ENCODE data around the gene PKP1.

DNA sequence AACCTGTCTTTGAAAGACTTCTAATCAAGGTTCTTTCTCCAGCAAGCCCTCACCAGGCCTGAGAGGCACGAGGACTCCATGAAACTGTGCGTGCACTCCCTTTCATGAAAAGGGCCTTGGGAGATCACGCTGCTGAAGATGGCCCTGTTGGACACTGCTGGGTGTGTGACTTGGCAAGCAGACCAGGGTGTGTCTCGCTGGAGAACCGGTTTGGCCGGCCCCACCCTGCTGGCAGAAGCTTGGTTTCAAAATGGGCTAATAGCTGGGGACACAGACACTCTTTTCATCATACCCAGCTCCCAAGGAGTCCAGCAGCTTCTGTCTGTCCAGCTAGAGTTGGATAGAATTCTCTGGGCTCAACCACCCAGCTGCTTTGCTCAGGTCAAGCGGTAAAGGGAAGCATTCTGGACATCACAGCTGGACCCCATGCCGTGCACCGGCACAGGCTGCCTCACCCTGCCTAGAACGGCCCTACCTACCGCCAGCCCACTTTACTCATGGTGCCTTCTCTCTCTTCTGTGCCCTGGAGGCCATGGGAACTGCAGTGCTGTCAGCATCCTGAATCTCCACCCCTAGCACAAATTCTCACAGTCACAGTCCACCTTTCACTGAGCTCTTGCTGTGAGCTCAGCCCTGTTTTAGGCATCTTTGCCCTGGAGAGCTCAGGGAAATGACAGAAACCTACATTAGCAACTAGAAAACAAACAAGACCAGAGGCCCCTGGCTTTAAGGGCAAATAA, 24.6 kb downstream of the PKP1 start:
- TF ChIP-seq, protein P1, sequence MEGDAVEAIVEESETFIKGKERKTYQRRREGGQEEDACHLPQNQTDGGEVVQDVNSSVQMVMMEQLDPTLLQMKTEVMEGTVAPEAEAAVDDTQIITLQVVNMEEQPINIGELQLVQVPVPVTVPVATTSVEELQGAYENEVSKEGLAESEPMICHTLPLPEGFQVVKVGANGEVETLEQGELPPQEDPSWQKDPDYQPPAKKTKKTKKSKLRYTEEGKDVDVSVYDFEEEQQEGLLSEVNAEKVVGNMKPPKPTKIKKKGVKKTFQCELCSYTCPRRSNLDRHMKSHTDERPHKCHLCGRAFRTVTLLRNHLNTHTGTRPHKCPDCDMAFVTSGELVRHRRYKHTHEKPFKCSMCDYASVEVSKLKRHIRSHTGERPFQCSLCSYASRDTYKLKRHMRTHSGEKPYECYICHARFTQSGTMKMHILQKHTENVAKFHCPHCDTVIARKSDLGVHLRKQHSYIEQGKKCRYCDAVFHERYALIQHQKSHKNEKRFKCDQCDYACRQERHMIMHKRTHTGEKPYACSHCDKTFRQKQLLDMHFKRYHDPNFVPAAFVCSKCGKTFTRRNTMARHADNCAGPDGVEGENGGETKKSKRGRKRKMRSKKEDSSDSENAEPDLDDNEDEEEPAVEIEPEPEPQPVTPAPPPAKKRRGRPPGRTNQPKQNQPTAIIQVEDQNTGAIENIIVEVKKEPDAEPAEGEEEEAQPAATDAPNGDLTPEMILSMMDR (IDR thresholded peaks at IDR 0.05) = no peak
- no peak for TF ChIP-seq POLR2A (IDR thresholded peaks at IDR 0.05)
